ENCODE results near the gene C19orf38. TPM values are rescaled to one million over a fixed set of nuclear protein-coding genes. Genes with fewer than 3 reads are reported as not detected.

The C19orf38 gene
- total and polyA plus RNA-seq, 9 of the 15 experiments (the other 6 are each of a cell fraction or from before 2014, with no cell fraction given) = 0.14 to 0.18 TPM; not detected in 7

GRCh38 chr19:10862561-10863106 is 14.4 kb downstream of the C19orf38 start (continued):
- TF ChIP-seq ETV6 (IDR thresholded peaks at IDR 0.05; ENCODE audit: borderline replicate concordance in 1 of 2, low read depth in 2 of 2, low read length in 1 of 2) (no peak), ETV6 (CRISPR knock-in tag; IDR thresholded peaks at IDR 0.05; ENCODE audit: borderline replicate concordance) (no peak), TEAD2 (tag; IDR thresholded peaks at IDR 0.05) (no peak), ZNF644 (tag; IDR thresholded peaks at IDR 0.05; ENCODE audit: low read depth) (0 out of 2 replicates have a peak, but pooled peaks have one; percentile 8), SNRNP70 (optimal IDR thresholded peaks at IDR 0.05; ENCODE audit: low read depth, low read length) (no peak), RB1 (IDR thresholded peaks at IDR 0.05; ENCODE audit: low read depth) (no peak), TCF7 (IDR thresholded peaks at IDR 0.05; ENCODE audit: borderline replicate concordance) (no peak), RBM22 (IDR thresholded peaks at IDR 0.05; ENCODE audit: low read depth, low read length, poor library complexity, severe bottlenecking) (no peak), LARP7 (IDR thresholded peaks at IDR 0.05) (no peak), PHF20 (IDR thresholded peaks at IDR 0.05; ENCODE audit: partially characterized antibody) (peak; percentile 15), ELK3 (CRISPR knock-in tag; IDR thresholded peaks at IDR 0.05) (no peak), FOXK2 (conservative IDR thresholded peaks at IDR 0.05 in 1 of 2, IDR thresholded peaks at IDR 0.05 in 1 of 2; ENCODE audit: low read depth in 2 of 2) (no peak), DPF2 (IDR thresholded peaks at IDR 0.05) (no peak; the same call in 1 of the 2 replicates), KLF6 (CRISPR knock-in tag; IDR thresholded peaks at IDR 0.05; ENCODE audit: borderline replicate concordance) (no peak), TBL1XR1 (IDR thresholded peaks at IDR 0.05; ENCODE audit: low read length in 2 of 2) (no peak), ZFP1 (CRISPR knock-in tag; IDR thresholded peaks at IDR 0.05) (no peak), PHF21A (IDR thresholded peaks at IDR 0.05; ENCODE audit: borderline replicate concordance, low read depth) (no peak), ATF7 (IDR thresholded peaks at IDR 0.05) (no peak), NFRKB (IDR thresholded peaks at IDR 0.05; ENCODE audit: low read depth) (no peak), NONO (IDR thresholded peaks at IDR 0.05; ENCODE audit: low read depth in 2 of 2, low read length in 1 of 2) (no peak), ZKSCAN1 (IDR thresholded peaks at IDR 0.05; ENCODE audit: low read depth, low read length) (no peak), SMAD2 (IDR thresholded peaks at IDR 0.05; ENCODE audit: low read depth, low read length) (no peak), EZH2 (IDR thresholded peaks at IDR 0.05; ENCODE audit: borderline replicate concordance, low read depth, low read length) (no peak), ZBTB17 (CRISPR knock-in tag; IDR thresholded peaks at IDR 0.05) (no peak), NFATC3 (IDR thresholded peaks at IDR 0.05) (no peak), TCF7L2 (IDR thresholded peaks at IDR 0.05; ENCODE audit: low read depth, low read length) (no peak), ATF3 (IDR thresholded peaks at IDR 0.05) (no peak), ATF3 (CRISPR knock-in tag; conservative IDR thresholded peaks at IDR 0.05) (no peak)
- TF ChIP-seq, protein P1, sequence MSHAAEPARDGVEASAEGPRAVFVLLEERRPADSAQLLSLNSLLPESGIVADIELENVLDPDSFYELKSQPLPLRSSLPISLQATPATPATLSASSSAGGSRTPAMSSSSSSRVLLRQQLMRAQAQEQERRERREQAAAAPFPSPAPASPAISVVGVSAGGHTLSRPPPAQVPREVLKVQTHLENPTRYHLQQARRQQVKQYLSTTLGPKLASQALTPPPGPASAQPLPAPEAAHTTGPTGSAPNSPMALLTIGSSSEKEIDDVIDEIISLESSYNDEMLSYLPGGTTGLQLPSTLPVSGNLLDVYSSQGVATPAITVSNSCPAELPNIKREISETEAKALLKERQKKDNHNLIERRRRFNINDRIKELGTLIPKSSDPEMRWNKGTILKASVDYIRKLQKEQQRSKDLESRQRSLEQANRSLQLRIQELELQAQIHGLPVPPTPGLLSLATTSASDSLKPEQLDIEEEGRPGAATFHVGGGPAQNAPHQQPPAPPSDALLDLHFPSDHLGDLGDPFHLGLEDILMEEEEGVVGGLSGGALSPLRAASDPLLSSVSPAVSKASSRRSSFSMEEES (CRISPR knock-in tag; IDR thresholded peaks at IDR 0.05) = no peak

Data from K562 (cell line).